Left ventricle myocardium inferior (tissue), 1 donor: ENCODE results near the gene HCAR2. TPM values are rescaled to one million over a fixed set of nuclear protein-coding genes. Genes with fewer than 3 reads are reported as not detected.
"Not testable (repeated sequence)": the region's sequence is repeated elsewhere in the genome, so short reads cannot be mapped to it uniquely, and the experiment has no call there.

Experiments
- DNase-seq: peaks from one replicate; pipeline ENCODE4 v3.0.0-alpha.2; 2020
- H3K27ac ChIP-seq: fragments of 200-600 bp; replicated peaks from 2 replicates; pipeline ENCODE4 v1.8.0; 2021
- H3K27me3 ChIP-seq: fragments of 200-600 bp; 2 replicates; pipeline ENCODE4 v1.8.0; 2021; ENCODE audit warnings: low read depth
- H3K36me3 ChIP-seq: fragments of 200-600 bp; 2 replicates; pipeline ENCODE4 v1.8.0; 2021
- H3K4me1 ChIP-seq: fragments of 200-600 bp; 2 replicates; pipeline ENCODE4 v1.8.0; 2021
- H3K4me3 ChIP-seq: fragments of 200-600 bp; 2 replicates; pipeline ENCODE4 v1.8.0; 2021; ENCODE audit warnings: mild to moderate bottlenecking, moderate library complexity
- H3K9me3 ChIP-seq: fragments of 200-600 bp; replicated peaks from 2 replicates; pipeline ENCODE4 v1.8.0; 2021
- CTCF ChIP-seq: fragments of 200-600 bp; IDR thresholded peaks from 2 replicates; pipeline ENCODE4 v1.8.0; 2021; ENCODE audit warnings: antibody characterized with exemption, mild to moderate bottlenecking, borderline replicate concordance
- intact Hi-C: fragments of 100-400 bp; cut with micrococcal nuclease; formaldehyde crosslinking; loops from one replicate; pipeline ENCODE4 v1.11.0; 2022
- total RNA-seq: library from RNA; stranded (reverse); fragmentation: NEBNext Ultra II Directional; extraction: Animal tissue kit (Norgen Biotek cat#: 25700); gene quantifications from one replicate; pipeline ENCODE4 v1.2.1, GENCODE V29; 2021
- donor health status: DM: no; HTN: yes; CAD: no; lungs with severe emphysema.

Gene HCAR2
- total RNA-seq, 1 donor from 2014 or later, result 0.14 TPM

GRCh38 chr12:122722387-122722786 is 19.2 kb upstream of the HCAR2 start:
- intact Hi-C loops, result no loop called here
- Histone ChIP-seq H3K27ac (no peak overlapping the region), H3K36me3 (no peaks in the 10 kb centered on the region), H3K27me3 (no peaks in the 10 kb centered on the region), H3K9me3 (no peaks in the 10 kb centered on the region), H3K4me3 (no peak overlapping the region), H3K4me1 (no peaks in the 10 kb centered on the region)
- no peak for DNase-seq
- TF ChIP-seq CTCF, result no peak

GRCh38 chr12:122721057-122721545 is 17.9 kb upstream of the HCAR2 start:
- no peaks in the 10 kb centered on the region for H3K9me3 ChIP-seq
- DNase-seq, result no peak
- no peak overlapping the region for H3K27ac ChIP-seq
- intact Hi-C loops, result no loop called here
- H3K4me1 ChIP-seq, result no peaks in the 10 kb centered on the region
- no peak for TF ChIP-seq CTCF
- no peaks in the 10 kb centered on the region for H3K36me3 ChIP-seq
- H3K27me3 ChIP-seq, result no peaks in the 10 kb centered on the region
- H3K4me3 ChIP-seq, result no peak overlapping the region

- DNase-seq, H3K27ac ChIP-seq, H3K27me3 ChIP-seq, intact Hi-C loops, H3K4me3 ChIP-seq, H3K36me3 ChIP-seq, H3K4me1 ChIP-seq, H3K9me3 ChIP-seq: not testable (repeated sequence)
Measured at GRCh38 chr12:122716658-122717057, 13.5 kb upstream of the HCAR2 start, which contains the start of gene HCAR3. TSS of gene HCAR3 (minus strand) at chr12:122716811. CDS start at chr12:122716737, 74 bp downstream.

- H3K36me3 ChIP-seq, DNase-seq, H3K4me3 ChIP-seq, intact Hi-C loops, H3K27ac ChIP-seq, H3K27me3 ChIP-seq, H3K9me3 ChIP-seq, H3K4me1 ChIP-seq: not testable (repeated sequence)
Measured at GRCh38 chr12:122715211-122715610, 12.1 kb upstream of the HCAR2 start.

GRCh38 chr12:122713491-122714188 is 10.5 kb upstream of the HCAR2 start:
- H3K36me3 ChIP-seq, intact Hi-C loops, H3K4me1 ChIP-seq: not testable (repeated sequence)

GRCh38 chr12:122711266-122711665 is 8.1 kb upstream of the HCAR2 start:
- H3K27me3 ChIP-seq, H3K4me1 ChIP-seq, H3K27ac ChIP-seq, H3K9me3 ChIP-seq, intact Hi-C loops, H3K36me3 ChIP-seq, DNase-seq, H3K4me3 ChIP-seq: not testable (repeated sequence)

More at GRCh38 chr12:122713491-122714188, 10.5 kb upstream of the HCAR2 start:
- DNase-seq, H3K4me3 ChIP-seq, H3K27ac ChIP-seq, H3K9me3 ChIP-seq, H3K27me3 ChIP-seq: not testable (repeated sequence)

- H3K27ac ChIP-seq, intact Hi-C loops, H3K36me3 ChIP-seq, H3K9me3 ChIP-seq, H3K4me1 ChIP-seq, H3K27me3 ChIP-seq, H3K4me3 ChIP-seq, DNase-seq: not testable (repeated sequence)
Measured at GRCh38 chr12:122710341-122710740, 7.2 kb upstream of the HCAR2 start.

- H3K4me3 ChIP-seq, H3K9me3 ChIP-seq, DNase-seq, H3K27me3 ChIP-seq, H3K36me3 ChIP-seq, intact Hi-C loops, H3K4me1 ChIP-seq, H3K27ac ChIP-seq: not testable (repeated sequence)
Measured at GRCh38 chr12:122709287-122709686, 6.1 kb upstream of the HCAR2 start.

- H3K9me3 ChIP-seq, intact Hi-C loops, H3K4me1 ChIP-seq, DNase-seq, H3K27ac ChIP-seq, H3K36me3 ChIP-seq, H3K4me3 ChIP-seq: not testable (repeated sequence)
- peaks cover 19% of the 10 kb centered on the region for H3K27me3 ChIP-seq
Measured at GRCh38 chr12:122703841-122704240, 684 bp upstream of the HCAR2 start.

- H3K27ac ChIP-seq, H3K9me3 ChIP-seq, H3K36me3 ChIP-seq, H3K4me3 ChIP-seq, DNase-seq, H3K4me1 ChIP-seq, intact Hi-C loops: not testable (repeated sequence)
- H3K27me3 ChIP-seq, result peaks cover 19% of the 10 kb centered on the region
Measured at GRCh38 chr12:122701481-122701880, 1.7 kb downstream of the HCAR2 start.

GRCh38 chr12:122700038-122700710 is 3.0 kb downstream of the HCAR2 start:
- H3K36me3 ChIP-seq, intact Hi-C loops, H3K4me3 ChIP-seq, H3K27ac ChIP-seq, DNase-seq, H3K9me3 ChIP-seq, H3K4me1 ChIP-seq: not testable (repeated sequence)
- peaks cover 19% of the 10 kb centered on the region for H3K27me3 ChIP-seq

- H3K9me3 ChIP-seq, H3K4me1 ChIP-seq, DNase-seq, H3K27ac ChIP-seq, H3K27me3 ChIP-seq, H3K36me3 ChIP-seq, intact Hi-C loops, H3K4me3 ChIP-seq: not testable (repeated sequence)
Measured at GRCh38 chr12:122696922-122697321, 6.2 kb downstream of the HCAR2 start.
